Osteoblast (primary cell): Measurements from ENCODE around the gene WNK2. TPM values are rescaled to one million over a fixed set of nuclear protein-coding genes. Genes with fewer than 3 reads are reported as not detected.

Source experiments
- DNase-seq: peaks from one replicate; pipeline ENCODE4 v3.0.0; 2011; ENCODE audit warnings: low spot score, mixed read lengths; ENCODE audit not compliant: insufficient read length; ENCODE audit errors: missing footprints
- H2AFZ ChIP-seq: 2 replicates; pipeline ENCODE4 v1.6.0; 2011; ENCODE audit warnings: mild to moderate bottlenecking, low read length
- H3K27ac ChIP-seq: 2 replicates; pipeline ENCODE4 v1.5.1; 2011; ENCODE audit warnings: mild to moderate bottlenecking, low read depth, low read length, moderate library complexity
- H3K27me3 ChIP-seq: 2 replicates; pipeline ENCODE4 v1.6.0; 2012; ENCODE audit warnings: mild to moderate bottlenecking, control low read depth, inconsistent platforms, low read length, moderate library complexity; ENCODE audit not compliant: insufficient read depth
- H3K36me3 ChIP-seq: 2 replicates; pipeline ENCODE4 v1.5.1; 2011; ENCODE audit warnings: mild to moderate bottlenecking, low read length, control low read depth, moderate library complexity; ENCODE audit not compliant: insufficient read depth
- H3K4me1 ChIP-seq: 2 replicates; pipeline ENCODE4 v1.5.1; 2011; ENCODE audit warnings: mild to moderate bottlenecking, low read length, control low read depth, moderate library complexity; ENCODE audit not compliant: insufficient read depth
- H3K4me2 ChIP-seq: 2 replicates; pipeline ENCODE4 v1.6.0; 2011; ENCODE audit warnings: mild to moderate bottlenecking, low read length; ENCODE audit not compliant: insufficient read depth
- H3K4me3 ChIP-seq: fragments of 200-600 bp; sonication (generic); 3 replicates; pipeline ENCODE4 v1.5.1; 2012; ENCODE audit warnings: mild to moderate bottlenecking, low read length, inconsistent platforms; ENCODE audit not compliant: insufficient read depth
- H3K79me2 ChIP-seq: 2 replicates; pipeline ENCODE4 v1.6.0; 2012; ENCODE audit warnings: mild to moderate bottlenecking, low read length, control low read depth, inconsistent platforms; ENCODE audit not compliant: insufficient read depth
- H3K9me3 ChIP-seq: 2 replicates; pipeline ENCODE4 v1.5.1; 2011; ENCODE audit warnings: low read depth, low read length, control low read depth
- H4K20me1 ChIP-seq: 2 replicates; pipeline ENCODE4 v1.6.0; 2012; ENCODE audit warnings: mild to moderate bottlenecking, low read length, control low read depth; ENCODE audit not compliant: insufficient read depth
- CTCF ChIP-seq: IDR thresholded peaks from 2 replicates; pipeline ENCODE4 v1.5.1; 2011; ENCODE audit warnings: mild to moderate bottlenecking, low read depth, low read length, moderate library complexity; ENCODE audit errors: extremely low read depth
- total RNA-seq: library from RNA; depleted of rRNA; stranded (reverse); fragments of >200 nt; gene quantifications from 2 replicates; pipeline ENCODE4 v1.2.3, GENCODE V29; 2012

WNK2 gene
- total RNA-seq, 1 donor = not detected

GRCh38 chr9:93243112-93243511, 59.2 kb downstream of the WNK2 start:
- Histone ChIP-seq H3K27ac (no peak overlapping the region), H4K20me1 (no peaks in the 10 kb centered on the region), H3K79me2 (no peaks in the 10 kb centered on the region), H2AFZ (no peak overlapping the region), H3K4me1 (no peaks in the 10 kb centered on the region), H3K9me3 (no peaks in the 10 kb centered on the region), H3K27me3 (no peaks in the 10 kb centered on the region), H3K4me3 (no peak overlapping the region), H3K4me2 (no peak overlapping the region), H3K36me3 (no peaks in the 10 kb centered on the region)
- no peak for TF ChIP-seq CTCF
- no peak for DNase-seq

- H4K20me1 ChIP-seq = no peaks in the 10 kb centered on the region
- H2AFZ ChIP-seq = no peak overlapping the region
- TF ChIP-seq CTCF = no peak
- DNase-seq = no peak
- no peak overlapping the region for H3K27ac ChIP-seq
- no peaks in the 10 kb centered on the region for H3K79me2 ChIP-seq
- H3K4me1 ChIP-seq = no peaks in the 10 kb centered on the region
- no peaks in the 10 kb centered on the region for H3K27me3 ChIP-seq
- no peaks in the 10 kb centered on the region for H3K9me3 ChIP-seq
- H3K36me3 ChIP-seq = no peaks in the 10 kb centered on the region
- H3K4me2 ChIP-seq = no peak overlapping the region
- H3K4me3 ChIP-seq = no peak overlapping the region
Observed at GRCh38 chr9:93244101-93244500, 60.2 kb downstream of the WNK2 start.

GRCh38 chr9:93244510-93245436, 60.8 kb downstream of the WNK2 start:
- Histone ChIP-seq H3K4me3 (no peak overlapping the region), H4K20me1 (no peaks in the 10 kb centered on the region), H3K27me3 (no peaks in the 10 kb centered on the region), H3K4me2 (no peak overlapping the region), H2AFZ (no peak overlapping the region), H3K79me2 (no peaks in the 10 kb centered on the region), H3K27ac (no peak overlapping the region), H3K4me1 (no peaks in the 10 kb centered on the region), H3K9me3 (no peaks in the 10 kb centered on the region), H3K36me3 (no peaks in the 10 kb centered on the region)
- TF ChIP-seq CTCF = no peak
- DNase-seq = no peak

GRCh38 chr9:93245437-93245970, 61.6 kb downstream of the WNK2 start:
- no peak for TF ChIP-seq CTCF
- Histone ChIP-seq H3K9me3 (no peaks in the 10 kb centered on the region), H3K36me3 (no peaks in the 10 kb centered on the region), H3K4me2 (no peak overlapping the region), H3K4me1 (no peaks in the 10 kb centered on the region), H3K27ac (no peak overlapping the region), H3K4me3 (no peak overlapping the region), H3K79me2 (no peaks in the 10 kb centered on the region), H3K27me3 (no peaks in the 10 kb centered on the region), H4K20me1 (no peaks in the 10 kb centered on the region), H2AFZ (no peak overlapping the region)
- DNase-seq = no peak
